Measurements from ENCODE around the gene IZUMO1. TPM values are rescaled to one million over a fixed set of nuclear protein-coding genes. Genes with fewer than 3 reads are reported as not detected.
A peak's percentile ranks its signal among the peaks of the same experiment; 100 is the strongest.

IZUMO1 gene
- total and polyA plus RNA-seq, 11 donors = 0.13 to 0.93 (median 0.50) TPM

GRCh38 chr19:48731452-48731851 lies 15.3 kb downstream of the IZUMO1 start:
- WGBS, 4 donors = 89 to 93% (median 91%) methylated on average over 4 of the region's 4 CpGs
- Histone ChIP-seq H3K4me1 (peaks cover 0 to 10% (median 4%) of the 10 kb centered on the region in 12 donors), H3K36me3 (peaks cover 0 to 68% (median 17%) of the 10 kb centered on the region in 9 donors), H3K27me3 (peaks cover 0 to 4% (median 0%) of the 10 kb centered on the region in 9 donors), H3K9me3 (no peaks in the 10 kb centered on the region), H3K4me3 (no peak overlapping the region), H3K27ac (no peak overlapping the region)
- intact Hi-C loops (cut with DNase I) = loop anchor here in 5 of 10 donors (10.0 kb wide), 1 partner anchor 57 kb away; the partner anchor contains the start of gene NTN5 (in 5 of the 5)
- no peak for DNase-seq
- TF ChIP-seq POLR2A (IDR thresholded peaks at IDR 0.05) = no peak
- no peak for TF ChIP-seq CTCF (IDR thresholded peaks at IDR 0.05)
- no peak for ATAC-seq

- Histone ChIP-seq H3K4me3 (peak overlapping the region in 5 of 12 donors; percentile 6 to 21 (median 16)), H3K27ac (no peak overlapping the region), H3K36me3 (peaks cover 0 to 75% (median 16%) of the 10 kb centered on the region in 9 donors), H3K27me3 (peaks cover 0 to 4% (median 0%) of the 10 kb centered on the region in 9 donors), H3K4me1 (peaks cover 5 to 33% (median 16%) of the 10 kb centered on the region in 12 donors), H3K9me3 (peaks cover 0 to 7% (median 0%) of the 10 kb centered on the region in 12 donors)
- intact Hi-C loops (cut with DNase I) = loop anchor here in 1 of 10 donors (10.0 kb wide), 1 partner anchor 54 kb away; the partner anchor contains the start of gene NTN5
- TF ChIP-seq POLR2A (IDR thresholded peaks at IDR 0.05) = no peak
- TF ChIP-seq CTCF (IDR thresholded peaks at IDR 0.05) = peak in 1 of 12 donors; percentile 16
- no peak for DNase-seq
- no peak for ATAC-seq
- 58 to 73% (median 65%) methylated on average over 40 to 77 of the region's 77 CpGs for WGBS, 4 donors
Measured at GRCh38 chr19:48728911-48729664, 17.6 kb downstream of the IZUMO1 start.

GRCh38 chr19:48726556-48726955 lies 20.2 kb downstream of the IZUMO1 start:
- Histone ChIP-seq H3K27ac (peak overlapping the region; percentile 80 to 97 (median 89)), H3K36me3 (peaks cover 0 to 76% (median 19%) of the 10 kb centered on the region in 9 donors), H3K4me3 (no peak overlapping the region), H3K4me1 (peaks cover 5 to 38% (median 20%) of the 10 kb centered on the region in 12 donors), H3K27me3 (peaks cover 0 to 4% (median 0%) of the 10 kb centered on the region in 9 donors), H3K9me3 (peaks cover 0 to 7% (median 0%) of the 10 kb centered on the region in 12 donors)
- no peak for DNase-seq
- TF ChIP-seq POLR2A (IDR thresholded peaks at IDR 0.05) (no peak), CTCF (IDR thresholded peaks at IDR 0.05) (no peak)
- WGBS, 4 donors = 59 to 75% (median 68%) methylated on average over 2 of the region's 2 CpGs
- peak in 1 of 4 donors; percentile 54 for ATAC-seq
- intact Hi-C loops (cut with DNase I) = loop anchor here in 1 of 10 donors (10.0 kb wide), 1 partner anchor 52 kb away; the partner anchor contains the start of gene NTN5
